CD4-positive, alpha-beta T cell treated with Interleukin-2 at 100 ng/mL for 4 hours (primary cell): Measurements from ENCODE around the gene RASGRP2.

Experiments used
- DNase-seq: peaks from one replicate; pipeline ENCODE4 v3.0.0-alpha.2; 2020; ENCODE audit warnings: low spot score

Gene RASGRP2

DNA sequence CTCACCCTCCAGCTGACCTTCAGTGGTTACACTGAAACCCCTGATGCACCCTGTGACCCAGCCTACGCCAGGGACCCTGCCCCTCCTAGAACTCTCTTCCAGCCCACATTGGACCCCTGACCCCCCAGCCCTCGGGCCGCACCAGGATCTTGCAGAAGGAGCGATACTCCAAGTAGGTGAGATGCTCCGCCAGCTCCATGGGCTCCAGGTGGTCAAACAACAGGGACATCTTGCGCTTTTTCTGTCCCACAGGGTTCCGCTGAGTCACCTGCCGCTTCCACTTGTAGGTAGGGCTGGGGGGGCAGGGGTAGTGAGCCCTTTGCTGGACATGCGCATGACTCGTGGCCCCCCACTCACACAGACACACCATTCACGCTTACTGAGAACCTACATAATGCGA lies 4.1 kb downstream of the RASGRP2 start:
- DNase-seq = no peak

DNA sequence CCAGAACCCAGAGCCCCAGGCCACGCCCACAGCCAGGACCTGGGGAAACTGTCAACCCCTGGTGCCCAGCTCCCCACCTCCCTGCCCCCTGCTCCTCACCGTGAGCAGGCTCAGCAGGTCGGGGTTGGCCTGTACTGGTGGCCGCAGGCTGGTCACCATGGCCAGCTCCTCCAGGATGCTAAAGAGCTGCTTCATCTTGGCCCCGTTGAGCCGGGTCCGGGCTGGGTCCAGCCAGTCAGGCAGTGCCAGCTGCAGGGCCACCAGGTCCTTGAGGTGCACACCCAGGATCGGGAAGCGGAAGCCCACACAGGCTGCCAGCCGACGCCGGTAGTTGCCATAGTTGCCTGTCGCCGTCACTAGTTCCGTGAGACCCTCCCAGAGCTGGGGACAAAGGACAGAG lies 7.3 kb downstream of the RASGRP2 start:
- DNase-seq = no peak

DNA sequence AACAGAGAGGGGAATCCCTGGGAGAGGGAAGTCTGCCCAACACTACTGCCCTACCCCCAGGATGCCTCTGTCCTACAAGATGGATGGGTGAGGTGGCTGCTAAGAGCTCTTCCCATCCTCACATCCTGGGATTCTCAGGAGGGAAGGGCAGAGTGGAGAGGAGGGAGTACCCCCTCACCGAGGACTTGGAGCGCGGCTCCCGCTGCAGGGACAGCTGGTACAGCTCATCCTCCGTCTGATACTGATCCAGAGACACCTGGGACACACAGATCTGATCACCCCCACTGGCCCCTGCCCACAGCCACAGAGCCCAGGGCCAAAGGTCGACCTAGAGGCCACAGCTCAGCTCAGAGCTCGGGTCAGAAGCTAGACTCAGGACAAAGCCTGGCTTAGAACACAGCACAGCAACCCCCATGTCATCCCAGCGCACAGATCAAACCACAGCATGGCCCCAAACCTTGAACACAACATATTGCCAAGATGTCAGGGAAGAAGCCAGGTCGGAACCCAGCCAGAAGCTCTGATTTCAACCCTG lies 8.2 kb downstream of the RASGRP2 start:
- DNase-seq = no peak

DNA sequence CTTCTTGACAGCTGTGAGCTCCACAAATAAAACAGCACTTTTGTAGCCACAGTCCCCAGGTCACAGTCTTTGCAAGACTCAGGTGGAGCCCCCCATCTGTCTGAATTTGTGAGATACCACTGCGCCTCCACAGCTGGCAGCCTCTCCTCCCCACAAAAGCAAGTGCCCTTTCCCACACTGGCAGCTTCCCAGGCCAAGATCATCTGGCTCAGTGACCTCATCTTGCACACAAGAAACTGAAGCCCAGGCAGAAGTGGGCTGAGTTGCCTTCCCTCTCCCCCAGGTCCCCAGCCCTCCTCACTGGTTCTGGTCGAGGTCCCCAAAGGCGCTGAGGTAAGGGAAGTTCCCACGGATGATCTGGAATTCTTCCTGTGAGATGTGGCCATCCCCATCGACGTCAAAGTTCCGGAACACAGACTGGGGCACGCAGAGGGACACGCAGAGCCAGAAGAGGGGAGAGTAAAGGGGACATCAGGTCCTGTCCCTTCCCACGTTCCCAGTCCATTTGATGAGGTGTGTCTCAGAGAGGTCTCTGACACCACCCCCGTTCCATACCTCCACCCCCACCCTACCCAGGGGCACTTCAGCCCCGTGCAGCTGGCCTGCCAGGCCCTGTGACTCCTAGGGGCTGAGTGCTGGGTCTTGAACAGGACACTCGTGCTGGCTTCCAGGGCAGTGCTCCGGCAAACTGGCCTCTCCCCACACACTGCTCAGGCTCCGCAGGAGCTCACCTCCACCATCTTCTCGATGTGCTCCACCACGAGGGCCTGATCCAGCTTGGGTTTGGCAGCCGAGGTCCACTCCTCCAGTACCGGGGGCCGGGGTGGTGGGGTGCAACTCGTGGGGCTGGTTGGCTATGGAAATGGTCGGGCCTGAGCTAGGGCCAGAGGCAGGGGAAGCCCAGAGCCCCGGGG lies 8.9 kb downstream of the RASGRP2 start:
- no peak for DNase-seq

DNA sequence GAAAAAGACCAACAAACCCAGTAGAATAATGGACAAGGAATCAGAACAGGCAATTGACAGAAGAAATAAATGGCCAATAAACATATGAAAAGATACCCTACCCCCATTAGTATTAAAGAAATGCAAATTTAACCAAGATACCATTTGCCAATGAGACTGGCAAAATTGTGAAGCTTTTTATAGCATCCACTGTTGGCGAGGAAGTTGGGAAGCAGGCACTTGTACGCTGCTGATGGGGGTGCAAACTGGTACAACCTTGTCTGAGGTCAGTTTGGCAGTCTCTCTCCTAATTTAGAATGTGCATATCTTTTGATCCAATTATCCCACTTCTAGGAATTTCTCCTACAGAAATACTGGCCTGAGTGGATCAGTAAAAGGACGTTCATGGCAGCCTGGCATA lies 12.3 kb downstream of the RASGRP2 start:
- no peak for DNase-seq

DNA sequence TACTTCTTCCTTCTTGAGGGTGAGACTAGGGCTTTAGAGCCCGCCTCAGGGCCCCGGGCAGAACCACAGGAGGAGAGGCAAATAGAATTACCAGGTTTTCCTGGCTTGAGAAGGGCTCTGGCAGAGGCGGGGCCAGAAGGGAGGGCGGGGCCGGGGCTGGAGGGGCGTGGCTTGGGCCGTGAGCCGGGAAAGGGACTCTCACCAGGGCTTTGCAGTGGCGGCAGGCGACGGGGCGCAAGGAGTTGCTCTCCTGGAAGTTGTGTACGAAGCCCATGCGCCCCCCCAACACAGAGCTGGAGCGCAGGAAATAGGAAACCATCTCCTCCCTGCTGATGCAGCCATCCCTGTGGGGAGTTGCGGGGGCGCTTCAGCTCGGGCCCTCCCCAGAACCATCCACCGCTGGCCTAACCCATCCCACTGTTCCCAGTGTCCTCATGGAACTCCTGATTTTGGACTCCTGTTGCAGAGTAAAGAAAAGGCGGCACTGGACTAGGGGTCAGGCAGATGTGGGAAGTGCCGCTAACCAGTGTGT lies 14.0 kb downstream of the RASGRP2 start:
- DNase-seq = no peak

DNA sequence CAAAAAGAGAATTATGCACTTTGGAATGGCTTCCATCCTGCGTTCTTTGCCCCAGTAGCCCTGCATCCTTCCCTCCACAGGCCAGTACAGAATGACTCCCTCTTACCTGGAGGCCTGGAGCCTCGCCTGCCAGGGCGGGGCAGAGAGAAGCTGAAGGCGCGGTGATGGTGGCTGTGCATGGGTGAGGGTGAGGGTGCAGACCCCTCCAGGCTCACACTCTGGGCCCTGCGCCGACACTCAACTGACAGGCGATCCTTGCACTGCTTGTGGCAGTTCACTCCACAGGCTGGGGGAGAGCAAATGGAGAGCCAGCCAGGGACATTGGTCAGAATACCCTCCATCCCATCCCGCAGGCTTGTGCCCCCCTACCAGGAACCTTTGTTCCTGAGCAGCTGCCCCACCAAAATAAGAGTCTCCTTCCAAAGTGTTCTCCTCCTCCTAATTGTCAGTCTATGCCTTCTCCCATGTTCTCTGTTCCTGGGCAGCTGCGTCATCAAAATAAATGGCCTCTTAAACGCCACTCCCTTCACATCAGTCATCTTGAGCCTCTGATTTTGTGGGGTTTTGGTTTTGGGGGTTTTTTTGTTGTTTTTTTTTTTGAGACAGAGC lies 15.1 kb downstream of the RASGRP2 start:
- no peak for DNase-seq

DNA sequence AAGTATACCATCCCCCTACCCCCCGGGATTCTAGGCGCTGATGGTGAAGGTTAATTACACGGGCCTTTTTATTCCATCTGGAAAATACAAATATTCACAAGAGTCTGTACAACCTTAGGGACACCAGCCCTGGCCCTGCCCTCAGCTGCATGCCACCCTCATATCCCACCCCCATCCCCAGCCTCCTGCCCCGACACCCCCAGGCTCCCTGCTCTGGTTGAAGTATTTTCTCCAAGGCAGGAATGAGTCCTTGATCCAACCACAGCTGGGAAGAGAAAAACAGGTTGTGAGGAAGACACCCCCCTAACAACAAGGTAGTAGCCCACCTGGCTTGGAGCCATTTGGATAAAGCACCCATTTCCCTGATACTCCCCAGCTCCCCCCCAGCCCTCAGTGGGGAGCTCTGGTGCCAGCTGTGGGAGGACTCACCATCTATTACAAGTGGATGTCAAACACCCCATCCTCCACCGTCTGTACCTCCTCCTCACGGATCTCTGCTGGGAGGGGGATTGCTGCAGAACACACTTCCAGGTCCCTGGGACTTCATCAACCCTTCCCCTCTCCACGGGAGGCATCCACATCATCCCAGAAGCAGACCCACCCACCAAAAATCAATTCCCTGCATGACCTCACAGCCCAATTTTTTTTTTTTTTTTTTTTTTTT lies 16.9 kb downstream of the RASGRP2 start:
- DNase-seq = no peak

DNA sequence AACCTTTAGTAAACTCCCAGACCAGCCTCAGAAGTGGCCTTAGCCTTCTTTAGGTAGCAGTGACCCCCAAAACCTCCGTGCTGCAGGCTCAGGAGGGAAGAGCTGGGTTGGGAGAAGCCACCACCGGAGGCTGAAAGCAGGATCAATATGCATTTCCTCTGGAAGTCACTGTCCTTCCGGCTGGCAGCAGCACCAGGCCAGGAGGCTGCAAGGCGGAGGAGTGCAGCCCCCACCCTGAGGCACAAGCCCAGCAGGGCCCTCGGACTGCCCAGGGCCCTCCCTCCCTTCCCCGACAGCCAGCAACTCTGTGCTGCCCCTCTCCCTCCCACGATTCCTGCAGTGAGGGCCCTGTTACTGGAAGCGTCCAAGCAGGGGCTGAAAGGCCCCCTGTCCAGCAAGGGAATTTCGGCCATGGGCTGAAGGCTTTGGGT lies 17.7 kb downstream of the RASGRP2 start:
- no peak for DNase-seq

DNA sequence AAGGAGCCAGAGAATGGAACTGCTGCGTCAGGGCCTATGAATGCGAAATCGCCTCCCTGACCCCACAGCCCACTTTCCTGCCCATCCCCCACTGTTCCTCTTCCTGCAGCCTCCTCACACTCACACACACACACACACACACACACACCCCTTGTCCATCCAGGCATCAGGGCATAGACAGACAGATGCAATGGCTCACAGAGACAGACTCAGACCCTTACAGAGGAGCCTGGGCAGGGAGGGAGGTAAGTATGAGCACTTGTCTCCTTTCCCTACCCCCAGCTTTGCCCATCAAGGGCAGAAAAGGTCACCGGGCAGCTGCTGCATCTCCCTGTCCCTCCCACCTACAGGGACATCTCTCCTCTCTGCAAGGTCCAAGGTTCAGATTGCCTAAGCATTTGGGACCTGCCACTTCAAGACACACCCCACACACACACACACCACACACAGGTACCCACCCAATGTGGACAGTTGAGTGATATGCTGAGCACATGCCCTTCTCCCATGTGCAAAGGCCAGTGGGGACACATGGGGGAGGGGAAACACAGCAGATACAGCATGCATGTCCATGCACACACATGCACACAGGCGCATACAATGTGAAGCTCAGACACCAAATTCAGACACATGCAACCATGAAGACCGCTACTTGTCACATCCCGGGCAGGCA lies 18.9 kb downstream of the RASGRP2 start:
- DNase-seq = no peak

DNA sequence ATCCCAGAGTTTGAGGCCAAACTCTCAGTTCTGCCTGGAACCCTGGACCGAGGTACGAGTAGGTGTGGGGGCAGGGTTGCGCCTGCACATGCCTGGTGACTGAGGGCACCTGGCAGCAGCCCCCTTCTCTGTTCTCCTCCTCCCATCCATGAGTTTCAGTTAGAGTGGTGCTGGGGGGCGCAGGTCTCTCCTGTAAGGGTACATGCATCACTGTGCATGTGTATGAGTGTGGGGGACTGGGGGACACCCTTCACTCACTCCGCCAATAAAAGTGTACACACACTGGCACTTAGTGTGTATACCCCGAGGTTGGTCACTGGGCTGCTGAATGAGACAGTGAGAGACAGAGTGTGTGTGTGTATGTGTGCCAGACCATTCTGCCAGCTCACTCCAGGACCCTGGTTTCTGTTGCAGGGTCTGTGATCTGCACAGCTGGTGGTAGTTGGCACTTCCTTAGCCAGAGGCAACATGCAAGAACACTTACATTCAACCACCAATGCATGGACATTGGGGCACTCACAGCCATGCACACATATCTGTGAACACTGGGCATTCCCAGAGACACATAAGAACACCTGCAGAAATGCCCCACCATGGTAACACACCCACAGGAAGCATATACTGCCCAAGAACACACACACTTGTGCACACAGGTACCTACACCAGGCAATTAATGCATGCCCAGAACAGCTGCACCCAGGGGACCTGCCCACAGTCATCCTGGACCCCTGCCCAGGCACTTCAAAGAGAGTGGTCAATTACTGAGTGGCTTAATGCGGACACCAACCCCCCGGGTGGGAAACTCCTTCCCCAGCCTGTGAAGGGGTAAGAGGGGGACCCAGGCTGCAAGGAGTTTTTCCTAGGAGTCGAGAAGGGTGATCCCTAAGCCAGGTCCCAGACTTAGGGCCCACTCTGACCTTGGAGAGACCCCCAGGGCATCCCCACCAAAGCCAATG lies 19.8 kb downstream of the RASGRP2 start:
- no peak for DNase-seq

DNA sequence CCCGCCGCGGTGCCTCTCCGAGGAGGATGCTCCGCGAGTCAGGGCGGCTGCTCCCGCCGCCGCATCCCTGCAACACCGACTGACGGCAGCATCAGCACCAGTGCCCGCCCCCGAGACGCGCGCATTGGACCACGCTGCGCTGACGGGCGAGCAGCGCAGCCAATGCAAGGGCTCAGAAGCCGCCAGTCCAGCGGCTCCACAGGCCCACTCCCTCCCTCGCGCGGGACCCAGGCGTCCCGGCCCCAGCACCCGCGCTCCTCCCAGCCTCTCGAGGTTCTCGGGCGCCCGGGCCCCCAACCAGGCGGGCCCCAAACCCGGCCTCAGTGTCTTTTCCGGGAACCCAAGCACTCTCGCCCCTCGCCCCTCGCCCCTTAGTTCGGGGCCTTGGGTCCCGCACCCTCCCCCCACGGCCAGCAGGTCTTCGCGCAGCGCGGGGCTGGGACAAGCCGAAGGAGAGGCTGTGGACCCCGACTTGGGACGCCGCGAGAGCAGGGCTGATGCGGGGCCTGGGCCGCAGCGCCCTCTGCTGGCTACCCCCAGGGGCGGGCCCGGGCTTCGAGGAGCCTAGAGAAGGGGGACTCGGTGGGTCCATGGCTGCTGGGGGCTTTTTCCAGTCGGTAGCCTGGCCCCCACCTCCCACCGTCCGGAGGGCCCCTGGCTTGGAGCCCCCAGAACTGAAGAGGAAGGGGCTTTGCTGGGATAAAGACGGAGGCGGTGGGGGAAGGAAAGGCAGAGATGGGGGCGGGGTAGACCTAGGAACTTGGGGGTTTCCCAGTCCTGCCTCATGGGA lies 20.6 kb downstream of the RASGRP2 start, which contains the start of gene NRXN2:
Gene NRXN2 (minus strand): TSS at position 81 of the 790 bp plus-strand sequence. CDS start 9,498 bp downstream, outside the sequence.
- DNase-seq = peak; percentile 85

DNA sequence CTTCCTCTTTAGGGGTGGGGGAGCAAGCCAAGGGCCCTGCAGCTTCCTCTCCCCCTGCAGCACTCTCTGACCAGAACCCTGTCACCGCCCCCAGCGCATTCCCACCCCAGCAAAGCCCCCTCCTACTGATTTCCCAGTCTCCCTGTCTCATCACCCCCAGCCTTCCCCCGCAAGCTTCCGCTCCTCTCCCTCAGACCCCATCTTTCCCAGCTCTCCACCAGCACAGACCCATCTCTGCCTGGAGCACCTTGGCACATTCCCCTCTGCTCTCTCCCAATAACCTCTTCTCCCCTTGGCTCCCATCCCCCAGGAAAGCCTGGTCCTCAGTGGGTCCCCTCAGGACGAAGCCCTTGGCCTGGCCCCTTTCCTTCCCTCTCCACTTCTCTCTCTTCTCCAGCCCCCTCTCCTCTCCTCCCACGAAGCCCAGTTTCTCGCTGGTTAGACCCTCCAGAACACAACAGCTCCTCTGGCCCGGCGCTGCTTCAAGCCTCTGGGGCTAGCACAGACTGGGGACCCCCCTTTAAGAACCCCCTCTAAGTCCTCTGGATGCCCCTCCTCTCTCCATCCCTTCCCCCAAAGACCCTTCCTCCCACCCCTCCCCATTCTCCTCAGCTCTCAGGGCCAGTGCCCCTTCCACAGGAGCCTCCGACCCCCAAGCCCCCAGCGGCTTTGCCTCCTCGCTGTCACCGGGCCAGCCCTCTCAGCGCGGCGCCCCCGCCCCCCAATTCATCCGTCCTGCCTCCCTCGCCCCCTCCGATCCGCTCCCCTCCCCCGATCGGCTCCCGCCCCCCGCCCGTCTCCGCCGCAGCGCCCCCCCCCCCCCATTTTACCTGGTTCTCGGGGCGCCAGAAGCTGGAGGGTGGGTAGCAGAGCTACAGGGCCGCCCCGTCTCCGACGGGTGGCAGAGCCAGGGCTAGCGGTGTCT lies 21.5 kb downstream of the RASGRP2 start:
- DNase-seq = no peak

DNA sequence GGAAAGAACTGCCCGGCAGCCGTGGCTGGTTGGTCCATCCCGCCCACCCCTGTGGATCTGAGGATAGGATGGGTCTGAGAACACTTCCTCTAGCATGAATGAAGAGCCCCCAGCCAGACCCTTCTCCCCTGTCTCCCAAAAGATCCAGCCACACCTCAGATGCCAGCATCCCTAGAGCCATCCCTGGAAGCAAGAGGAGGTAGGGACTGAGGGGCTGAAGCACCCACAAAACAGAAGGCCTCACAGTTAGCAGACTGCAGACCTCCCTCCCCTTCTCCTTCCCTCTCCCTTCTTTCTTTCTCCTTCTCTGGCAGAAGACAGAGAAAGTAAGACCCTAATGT lies 22.6 kb downstream of the RASGRP2 start:
- DNase-seq = no peak

DNA sequence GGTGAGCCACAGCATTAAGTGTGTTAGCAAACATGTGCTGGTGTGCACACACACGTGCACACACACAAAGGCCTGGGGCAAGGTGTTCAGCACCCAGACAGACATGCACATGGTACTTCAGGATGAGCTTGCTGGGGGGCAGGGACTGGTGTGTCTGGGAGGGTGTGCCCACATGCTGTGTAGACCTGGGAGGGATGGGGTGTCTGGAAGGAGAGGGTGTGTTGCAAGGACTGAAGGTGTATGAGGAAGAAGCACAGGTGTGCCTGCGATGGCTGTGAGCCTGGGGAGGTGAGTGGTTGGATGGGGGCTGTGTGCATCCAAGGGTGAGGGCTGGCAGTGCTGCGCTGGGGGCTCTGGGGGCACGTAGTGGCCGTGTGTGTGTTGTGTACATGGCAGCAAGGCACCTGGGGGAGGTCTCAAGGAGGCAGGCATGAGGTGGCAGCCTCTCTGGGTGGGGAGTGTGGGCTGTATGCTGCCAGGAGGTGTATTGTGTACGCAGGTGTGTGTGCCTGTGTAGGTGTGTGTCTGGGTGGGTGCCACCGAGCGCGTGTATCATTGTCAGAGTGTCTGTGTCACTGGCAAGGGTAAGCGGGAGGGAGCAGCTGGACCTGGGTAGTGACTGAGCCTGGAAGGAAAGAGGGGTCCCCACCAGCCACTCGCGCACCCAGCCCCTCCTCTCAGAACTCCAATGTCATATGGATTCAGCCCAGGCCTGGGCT lies 23.1 kb downstream of the RASGRP2 start:
- no peak for DNase-seq

DNA sequence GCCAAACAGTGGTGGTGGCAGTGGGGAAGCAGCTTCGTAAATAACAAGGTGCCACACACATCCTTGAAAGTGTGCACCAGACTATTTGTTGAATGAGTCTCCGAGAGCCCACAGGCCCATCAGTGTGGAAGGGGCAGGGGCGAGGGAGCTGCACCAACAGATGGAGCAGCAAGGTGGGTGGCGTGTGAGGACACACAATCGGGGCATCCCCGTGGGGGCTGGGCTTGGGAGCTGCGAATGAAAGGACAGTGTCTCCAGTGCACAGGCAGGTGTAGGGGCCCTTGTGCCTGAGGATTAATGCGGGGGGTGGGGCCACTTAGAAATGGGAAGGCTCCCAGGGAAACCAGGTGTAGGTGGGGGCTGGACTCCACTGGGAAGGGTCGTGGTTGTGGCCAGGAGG lies 23.8 kb downstream of the RASGRP2 start:
- DNase-seq = no peak

DNA sequence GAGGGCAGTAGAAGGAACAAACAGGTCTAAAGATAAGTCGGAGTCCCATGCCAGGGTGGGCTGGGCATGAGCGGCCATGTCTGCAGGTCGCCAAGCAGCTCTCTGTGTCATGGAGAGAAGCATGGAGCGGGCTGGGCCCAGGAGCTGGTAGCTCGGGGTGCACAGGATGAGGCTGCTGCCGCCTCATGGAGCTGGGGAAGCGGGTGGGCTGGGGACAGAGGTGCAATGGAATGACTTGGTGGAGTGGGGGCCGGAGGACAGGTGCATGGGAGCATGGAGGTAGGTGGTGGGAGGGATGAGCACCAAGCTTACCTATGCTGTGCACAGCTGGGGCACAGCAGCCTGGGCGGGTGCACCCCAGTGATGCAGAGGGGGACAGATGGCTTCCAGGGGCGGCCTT lies 24.5 kb downstream of the RASGRP2 start:
- no peak for DNase-seq

DNA sequence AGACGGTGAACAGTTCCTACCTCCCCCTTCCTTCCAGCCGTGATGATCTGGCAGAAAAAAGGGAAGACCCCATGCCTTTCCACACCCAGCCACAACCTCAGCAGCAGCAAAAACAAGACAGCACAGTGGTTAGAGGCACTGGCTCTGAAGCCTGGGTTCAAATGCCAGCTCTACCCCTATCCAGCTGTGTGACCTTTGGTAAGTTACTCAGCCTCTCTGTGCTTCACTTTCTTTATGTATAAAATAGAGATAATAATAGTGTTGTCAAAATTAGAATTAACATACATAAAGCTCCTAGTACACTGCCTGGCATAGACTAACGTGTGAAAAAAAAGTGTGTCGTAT lies 25.2 kb downstream of the RASGRP2 start:
- no peak for DNase-seq
